Measurements from ENCODE around the gene TANC1. TPM values are rescaled to one million over a fixed set of nuclear protein-coding genes. Genes with fewer than 3 reads are reported as not detected.

Gene TANC1
- total RNA-seq, 5 donors from 2014 or later (not counting 1 experiment from before 2014, with no cell fraction given): 0.26 to 0.61 (median 0.50) TPM

- Mint-ChIP-seq H3K27ac (no peak overlapping the region), H3K36me3 (no peaks in the 10 kb centered on the region), H3K27me3 (peaks cover 3 to 9% of the 10 kb centered on the region in 2 donors), H3K4me1 (no peaks in the 10 kb centered on the region), H3K9me3 (no peaks in the 10 kb centered on the region), H3K4me3 (no peak overlapping the region)
- no peak for DNase-seq
- ATAC-seq (replicated peaks in 1 of 4): no peak
- POLR2A ChIA-PET: no interaction called here
- 17% methylated on average over 1 of the region's 5 CpGs for WGBS (ENCODE audit: insufficient coverage)
- H3K36me3 ChIP-seq (ENCODE audit: control insufficient read depth in 2 of 2, extremely low read depth in 1 of 2, insufficient read depth in 1 of 2, low read length in 1 of 2): no peaks in the 10 kb centered on the region
- H3K9me3 ChIP-seq: no peaks in the 10 kb centered on the region
- no peaks in the 10 kb centered on the region for H3K27me3 ChIP-seq (replicated peaks in 1 of 2; ENCODE audit: control insufficient read depth in 2 of 2, extremely low read depth in 1 of 2, insufficient read depth in 2 of 2, low read length in 1 of 2)
- H3K27ac ChIP-seq (ENCODE audit: low read length): no peak overlapping the region
- CTCF ChIA-PET: no interaction called here
- no peaks in the 10 kb centered on the region for H3K4me1 ChIP-seq (ENCODE audit: control insufficient read depth in 1 of 2, extremely low read depth in 1 of 2, insufficient read depth in 2 of 2, low read length in 2 of 2)
- H3K4me3 ChIP-seq (ENCODE audit: control insufficient read depth in 1 of 2, extremely low read depth in 1 of 2, low read length in 1 of 2): no peak overlapping the region
These were observed 20.1 kb downstream of the TANC1 start for GRCh38 chr2:158988501-158988900.

- Histone ChIP-seq H3K27ac (ENCODE audit: low read length) (no peak overlapping the region), H3K27me3 (replicated peaks in 1 of 2; ENCODE audit: control insufficient read depth in 2 of 2, extremely low read depth in 1 of 2, insufficient read depth in 2 of 2, low read length in 1 of 2) (no peaks in the 10 kb centered on the region), H3K9me3 (no peaks in the 10 kb centered on the region), H3K4me1 (ENCODE audit: control insufficient read depth in 1 of 2, extremely low read depth in 1 of 2, insufficient read depth in 2 of 2, low read length in 2 of 2) (no peaks in the 10 kb centered on the region), H3K36me3 (ENCODE audit: control insufficient read depth in 2 of 2, extremely low read depth in 1 of 2, insufficient read depth in 1 of 2, low read length in 1 of 2) (no peaks in the 10 kb centered on the region), H3K4me3 (ENCODE audit: control insufficient read depth in 1 of 2, extremely low read depth in 1 of 2, low read length in 1 of 2) (no peak overlapping the region)
- DNase-seq (no peak), ATAC-seq (replicated peaks in 1 of 4) (no peak)
- Mint-ChIP-seq H3K27ac (no peak overlapping the region), H3K9me3 (no peaks in the 10 kb centered on the region), H3K4me1 (no peaks in the 10 kb centered on the region), H3K4me3 (no peak overlapping the region), H3K36me3 (no peaks in the 10 kb centered on the region), H3K27me3 (peaks cover 3 to 9% of the 10 kb centered on the region in 2 donors)
- 88% methylated on average over 3 of the region's 5 CpGs for WGBS (ENCODE audit: insufficient coverage)
- ChIA-PET POLR2A (no interaction called here), CTCF (interaction anchor here in 1 of 2 donors (0.7 kb wide), 1 partner anchor 125 kb away, joined by 4 read pairs; no protein-coding TSS in a partner anchor)
These were observed 20.7 kb downstream of the TANC1 start for GRCh38 chr2:158989165-158989564.

- Mint-ChIP-seq H3K4me1 (no peaks in the 10 kb centered on the region), H3K4me3 (no peak overlapping the region), H3K27ac (no peak overlapping the region), H3K36me3 (no peaks in the 10 kb centered on the region), H3K9me3 (no peaks in the 10 kb centered on the region), H3K27me3 (peaks cover 5 to 9% of the 10 kb centered on the region in 2 donors)
- Histone ChIP-seq H3K27ac (ENCODE audit: low read length) (no peak overlapping the region), H3K36me3 (ENCODE audit: control insufficient read depth in 2 of 2, extremely low read depth in 1 of 2, insufficient read depth in 1 of 2, low read length in 1 of 2) (no peaks in the 10 kb centered on the region), H3K9me3 (no peaks in the 10 kb centered on the region), H3K4me1 (ENCODE audit: control insufficient read depth in 1 of 2, extremely low read depth in 1 of 2, insufficient read depth in 2 of 2, low read length in 2 of 2) (no peaks in the 10 kb centered on the region), H3K27me3 (replicated peaks in 1 of 2; ENCODE audit: control insufficient read depth in 2 of 2, extremely low read depth in 1 of 2, insufficient read depth in 2 of 2, low read length in 1 of 2) (no peaks in the 10 kb centered on the region), H3K4me3 (ENCODE audit: control insufficient read depth in 1 of 2, extremely low read depth in 1 of 2, low read length in 1 of 2) (no peak overlapping the region)
- DNase-seq: no peak
- CTCF ChIA-PET: no interaction called here
- POLR2A ChIA-PET: interaction anchor here in 1 of 2 donors (0.7 kb wide), 1 partner anchor 48 kb away, joined by 3 read pairs; no protein-coding TSS in a partner anchor
- ATAC-seq (replicated peaks in 1 of 4): no peak
- 100% methylated on average over 2 of the region's 6 CpGs for WGBS (ENCODE audit: insufficient coverage)
These were observed 22.2 kb downstream of the TANC1 start for GRCh38 chr2:158990397-158991214.

- Mint-ChIP-seq H3K9me3 (no peaks in the 10 kb centered on the region), H3K4me1 (no peaks in the 10 kb centered on the region), H3K36me3 (no peaks in the 10 kb centered on the region), H3K27ac (no peak overlapping the region), H3K4me3 (no peak overlapping the region), H3K27me3 (peaks cover 3 to 9% of the 10 kb centered on the region in 2 donors)
- H3K36me3 ChIP-seq (ENCODE audit: control insufficient read depth in 2 of 2, extremely low read depth in 1 of 2, insufficient read depth in 1 of 2, low read length in 1 of 2): no peaks in the 10 kb centered on the region
- no peaks in the 10 kb centered on the region for H3K27me3 ChIP-seq (replicated peaks in 1 of 2; ENCODE audit: control insufficient read depth in 2 of 2, extremely low read depth in 1 of 2, insufficient read depth in 2 of 2, low read length in 1 of 2)
- CTCF ChIA-PET: no interaction called here
- ATAC-seq (replicated peaks in 1 of 4): no peak
- H3K9me3 ChIP-seq: no peaks in the 10 kb centered on the region
- H3K4me3 ChIP-seq (ENCODE audit: control insufficient read depth in 1 of 2, extremely low read depth in 1 of 2, low read length in 1 of 2): no peak overlapping the region
- no peak for DNase-seq
- no peak overlapping the region for H3K27ac ChIP-seq (ENCODE audit: low read length)
- 96% methylated on average over 5 of the region's 5 CpGs for WGBS (ENCODE audit: insufficient coverage)
- POLR2A ChIA-PET: no interaction called here
- no peaks in the 10 kb centered on the region for H3K4me1 ChIP-seq (ENCODE audit: control insufficient read depth in 1 of 2, extremely low read depth in 1 of 2, insufficient read depth in 2 of 2, low read length in 2 of 2)
These were observed 24.6 kb downstream of the TANC1 start for GRCh38 chr2:158993030-158993429.

GRCh38 chr2:158993721-158994587 lies 25.5 kb downstream of the TANC1 start:
- ChIA-PET POLR2A (no interaction called here), CTCF (no interaction called here)
- Histone ChIP-seq H3K36me3 (ENCODE audit: control insufficient read depth in 2 of 2, extremely low read depth in 1 of 2, insufficient read depth in 1 of 2, low read length in 1 of 2) (no peaks in the 10 kb centered on the region), H3K4me3 (ENCODE audit: control insufficient read depth in 1 of 2, extremely low read depth in 1 of 2, low read length in 1 of 2) (no peak overlapping the region), H3K4me1 (ENCODE audit: control insufficient read depth in 1 of 2, extremely low read depth in 1 of 2, insufficient read depth in 2 of 2, low read length in 2 of 2) (no peaks in the 10 kb centered on the region), H3K27me3 (replicated peaks in 1 of 2; ENCODE audit: control insufficient read depth in 2 of 2, extremely low read depth in 1 of 2, insufficient read depth in 2 of 2, low read length in 1 of 2) (no peaks in the 10 kb centered on the region), H3K27ac (ENCODE audit: low read length) (no peak overlapping the region), H3K9me3 (no peaks in the 10 kb centered on the region)
- no CpG with 5 or more reads among the region's 4 CpGs for WGBS (ENCODE audit: insufficient coverage)
- no peaks in the 10 kb centered on the region for H3K36me3 Mint-ChIP-seq
- H3K27me3 Mint-ChIP-seq: peaks cover 3 to 4% of the 10 kb centered on the region in 2 donors
- ATAC-seq (replicated peaks in 1 of 4) (no peak), DNase-seq (no peak)
- no peaks in the 10 kb centered on the region for H3K9me3 Mint-ChIP-seq
- H3K4me3 Mint-ChIP-seq: no peak overlapping the region
- H3K27ac Mint-ChIP-seq: no peak overlapping the region
- peaks cover 0 to 5% (median 0%) of the 10 kb centered on the region in 3 donors for H3K4me1 Mint-ChIP-seq

- Mint-ChIP-seq H3K27me3 (peaks cover 3 to 6% of the 10 kb centered on the region in 2 donors), H3K9me3 (no peaks in the 10 kb centered on the region), H3K36me3 (no peaks in the 10 kb centered on the region), H3K4me1 (peaks cover 2 to 5% (median 3%) of the 10 kb centered on the region in 3 donors), H3K4me3 (no peak overlapping the region), H3K27ac (no peak overlapping the region)
- DNase-seq (no peak), ATAC-seq (replicated peaks in 1 of 4) (no peak)
- ChIA-PET CTCF (no interaction called here), POLR2A (interaction anchor here in 1 of 2 donors (0.7 kb wide), 1 partner anchor 1402 kb away, joined by 3 read pairs; no protein-coding TSS in a partner anchor)
- no peaks in the 10 kb centered on the region for H3K4me1 ChIP-seq (ENCODE audit: control insufficient read depth in 1 of 2, extremely low read depth in 1 of 2, insufficient read depth in 2 of 2, low read length in 2 of 2)
- no peaks in the 10 kb centered on the region for H3K27me3 ChIP-seq (replicated peaks in 1 of 2; ENCODE audit: control insufficient read depth in 2 of 2, extremely low read depth in 1 of 2, insufficient read depth in 2 of 2, low read length in 1 of 2)
- no peak overlapping the region for H3K4me3 ChIP-seq (ENCODE audit: control insufficient read depth in 1 of 2, extremely low read depth in 1 of 2, low read length in 1 of 2)
- 100% methylated on average over 1 of the region's 5 CpGs for WGBS (ENCODE audit: insufficient coverage)
- no peak overlapping the region for H3K27ac ChIP-seq (ENCODE audit: low read length)
- H3K36me3 ChIP-seq (ENCODE audit: control insufficient read depth in 2 of 2, extremely low read depth in 1 of 2, insufficient read depth in 1 of 2, low read length in 1 of 2): no peaks in the 10 kb centered on the region
- no peaks in the 10 kb centered on the region for H3K9me3 ChIP-seq
These were observed 26.7 kb downstream of the TANC1 start for GRCh38 chr2:158994920-158995676.

Data from T-cell (primary cell).